DMS153 (cell line): Measurements from ENCODE around the gene LSM3.

Experiments used
- DNase-seq: peaks from one replicate; lab custom pipeline; 2025; lab: John Stamatoyannopoulos, UW

Gene LSM3

GRCh38 chr3:14242490-14243311 is 64.1 kb downstream of the LSM3 start:
- no peak for DNase-seq

DNA sequence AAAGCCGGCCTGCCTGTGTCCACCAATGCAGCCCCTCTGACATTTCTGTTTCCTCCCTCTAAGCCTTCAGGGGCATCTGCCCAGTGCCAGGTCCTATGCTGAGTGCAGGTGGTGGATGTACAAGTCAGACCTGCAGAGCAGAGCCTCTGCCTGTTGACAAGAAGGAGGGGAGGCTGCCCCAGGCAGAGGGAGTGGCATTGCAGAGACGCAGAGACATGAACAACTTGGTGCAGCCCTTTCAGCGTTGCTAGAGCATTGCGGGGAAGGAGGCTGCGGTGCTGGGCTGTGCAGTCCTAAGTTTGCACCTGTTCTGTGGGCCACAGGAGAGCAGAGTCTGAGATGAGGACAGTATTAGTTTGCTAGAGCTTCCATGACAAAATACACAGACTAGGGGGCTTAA is 65.2 kb downstream of the LSM3 start:
- no peak for DNase-seq

- no peak for DNase-seq
Observed at GRCh38 chr3:14244521-14245247, 66.1 kb downstream of the LSM3 start.

GRCh38 chr3:14245248-14245639 is 66.6 kb downstream of the LSM3 start:
- DNase-seq = no peak

- no peak for DNase-seq
Observed at GRCh38 chr3:14245822-14246221, 67.2 kb downstream of the LSM3 start.

GRCh38 chr3:14246414-14246813 is 67.8 kb downstream of the LSM3 start:
- no peak for DNase-seq

DNA sequence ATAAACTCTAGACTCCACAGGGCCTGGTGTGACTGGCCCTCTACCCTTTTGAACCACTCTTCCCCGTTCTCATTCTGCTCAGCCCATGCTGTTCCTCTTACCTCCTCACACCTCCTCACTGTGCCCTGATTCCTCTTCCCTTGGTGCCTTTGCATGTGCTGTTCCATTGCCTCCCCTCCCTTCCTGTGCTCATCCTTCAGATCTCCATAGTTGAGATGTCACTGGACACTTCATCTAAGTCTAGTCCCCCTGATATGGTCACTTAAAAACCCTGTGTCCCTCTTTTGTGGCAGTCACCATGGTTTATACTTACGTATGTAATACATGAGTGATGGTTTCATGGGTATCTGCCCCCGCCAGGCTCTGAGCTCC is 69.8 kb downstream of the LSM3 start:
- no peak for DNase-seq

GRCh38 chr3:14248849-14249523 is 70.4 kb downstream of the LSM3 start:
- no peak for DNase-seq
